Panc1 (cell line): ENCODE measurements around the gene MCF2L. TPM values are rescaled to one million over a fixed set of nuclear protein-coding genes. Genes with fewer than 3 reads are reported as not detected.

Source experiments
- ATAC-seq: fragments of 200-7000 bp; cut with Tn5 transposase; 2 replicates; pipeline ENCODE4 v1.9.1; 2020; ENCODE audit warnings: mild to moderate bottlenecking, moderate library complexity
- BruUV-seq: library from RNA; stranded (reverse); fragments of 400-500 nt; replicated peaks from 2 replicates; lab custom pipeline; 2021; lab: Mats Ljungman, UMichigan
- CTCF ChIA-PET: fragments of 300-600 bp; sonication (Branson Sonifier 250); formaldehyde crosslinking; loops from one replicate; lab custom pipeline; 2022; ENCODE audit warnings: antibody characterized with exemption; lab: Charles Lee
- POLR2A ChIA-PET: fragments of 300-600 bp; sonication (Branson Sonifier 250); formaldehyde crosslinking; loops from one replicate; lab custom pipeline; 2022; ENCODE audit warnings: antibody characterized with exemption; lab: Charles Lee
- DNase-seq: peaks from one replicate; pipeline ENCODE4 v3.0.0-alpha.2; 2010; ENCODE audit warnings: low read depth, low spot score
- H3K27ac ChIP-seq: 2 replicates; pipeline ENCODE4 v1.5.1; 2011; ENCODE audit warnings: mild to moderate bottlenecking, low read length, inconsistent platforms
- H3K27me3 ChIP-seq: fragments of 200-500 bp; sonication (Bioruptor generic); 2 replicates; pipeline ENCODE4 v1.6.0; 2014; ENCODE audit warnings: low read length, inconsistent platforms; ENCODE audit not compliant: control insufficient read depth, insufficient read depth
- H3K36me3 ChIP-seq: fragments of 200-500 bp; sonication (Bioruptor generic); 2 replicates; pipeline ENCODE4 v1.5.1; 2014; ENCODE audit warnings: inconsistent platforms, mild to moderate bottlenecking, low read length, moderate library complexity; ENCODE audit not compliant: control insufficient read depth, insufficient read depth
- H3K4me1 ChIP-seq: 2 replicates; pipeline ENCODE4 v1.5.1; 2011; ENCODE audit warnings: inconsistent platforms, mild to moderate bottlenecking, low read length, moderate library complexity; ENCODE audit not compliant: control insufficient read depth, insufficient read depth
- H3K4me3 ChIP-seq, 2 experiments: 2 replicates each; pipeline ENCODE4 v1.5.1; 2011 to 2012; ENCODE audit warnings: low read depth in 2 of 2, low read length in 2 of 2, mild to moderate bottlenecking in 2 of 2, inconsistent platforms in 1 of 2, moderate library complexity in 1 of 2
- H3K9me3 ChIP-seq: fragments of 200-500 bp; sonication (Bioruptor generic); 2 replicates; pipeline ENCODE4 v1.5.1; 2014; ENCODE audit warnings: low read depth, mild to moderate bottlenecking, inconsistent platforms, low read length, moderate library complexity; ENCODE audit not compliant: control insufficient read depth, insufficient read depth
- POLR2AphosphoS5 ChIP-seq: IDR thresholded peaks from 2 replicates; pipeline ENCODE4 v1.6.1; 2012; ENCODE audit warnings: mild to moderate bottlenecking, low read depth, low read length, moderate library complexity
- SIN3A ChIP-seq: IDR thresholded peaks from 2 replicates; pipeline ENCODE4 v1.6.1; 2012; ENCODE audit warnings: low read depth, mild to moderate bottlenecking, low read length, moderate library complexity, borderline replicate concordance; ENCODE audit not compliant: insufficient read depth
- TCF7L2 ChIP-seq: IDR thresholded peaks from 2 replicates; pipeline ENCODE4 v1.6.1; 2011; ENCODE audit warnings: mild to moderate bottlenecking, low read depth, low read length, inconsistent platforms
- in situ Hi-C: cut with HindIII; loops from 2 replicates; pipeline ENCODE4 v1.10.0; 2016; ENCODE audit warnings: low sequenced_read_pairs, low pct_unique_long_range_greater_than_20kb
- intact Hi-C: fragments of 100-400 bp; cut with micrococcal nuclease; formaldehyde crosslinking; loops from one replicate; pipeline ENCODE4 v1.10.0; 2022; ENCODE audit not compliant: unreplicated experiment
- total RNA-seq: library from RNA; stranded (reverse); gene quantifications from one replicate; pipeline ENCODE4 v1.2.1, GENCODE V29; 2021; ENCODE audit not compliant: unreplicated experiment
- TF ChIP-seq, protein P1 (sequence below), 2 experiments: IDR thresholded peaks; 2 replicates each; pipeline ENCODE4 v1.6.1; 2011 to 2012; ENCODE audit warnings: low read depth in 2 of 2, control low read depth in 1 of 2, low read length in 1 of 2, mild to moderate bottlenecking in 1 of 2, moderate library complexity in 1 of 2; ENCODE audit not compliant: insufficient read depth in 1 of 2
- TF ChIP-seq, protein P2 (sequence below): fragments of 450-650 bp; IDR thresholded peaks from 2 replicates; pipeline ENCODE4 v1.5.1; 2017; ENCODE audit warnings: mild to moderate bottlenecking

MCF2L gene
- total RNA-seq, 1 experiment from 2014 or later, result 0.57 TPM

DNA sequence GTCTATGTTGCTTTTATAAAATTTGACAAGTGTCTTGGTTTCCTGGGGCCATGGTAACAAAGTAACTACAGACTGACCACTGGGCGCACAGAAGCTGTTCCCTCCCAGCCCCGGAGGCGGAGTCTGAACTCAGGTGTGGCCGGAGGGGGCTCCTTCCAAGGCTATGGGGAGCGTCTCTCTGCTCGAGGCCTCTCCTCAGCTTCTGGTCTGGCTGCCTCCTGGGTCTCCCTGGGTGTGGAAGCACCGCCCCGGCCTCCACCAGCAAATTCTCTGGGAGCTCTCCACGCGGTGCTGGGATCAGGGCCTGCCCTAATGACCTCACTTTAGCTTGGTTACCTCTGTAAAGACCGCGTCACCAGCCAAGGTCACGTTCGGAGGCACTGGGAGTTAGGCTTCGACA is 90.9 kb downstream of the MCF2L start:
- H3K27ac ChIP-seq, result no peak overlapping the region
- ATAC-seq (no peak), DNase-seq (no peak)
- no peaks in the 10 kb centered on the region for H3K4me1 ChIP-seq
- H3K27me3 ChIP-seq, result no peaks in the 10 kb centered on the region
- TF ChIP-seq, protein P1, sequence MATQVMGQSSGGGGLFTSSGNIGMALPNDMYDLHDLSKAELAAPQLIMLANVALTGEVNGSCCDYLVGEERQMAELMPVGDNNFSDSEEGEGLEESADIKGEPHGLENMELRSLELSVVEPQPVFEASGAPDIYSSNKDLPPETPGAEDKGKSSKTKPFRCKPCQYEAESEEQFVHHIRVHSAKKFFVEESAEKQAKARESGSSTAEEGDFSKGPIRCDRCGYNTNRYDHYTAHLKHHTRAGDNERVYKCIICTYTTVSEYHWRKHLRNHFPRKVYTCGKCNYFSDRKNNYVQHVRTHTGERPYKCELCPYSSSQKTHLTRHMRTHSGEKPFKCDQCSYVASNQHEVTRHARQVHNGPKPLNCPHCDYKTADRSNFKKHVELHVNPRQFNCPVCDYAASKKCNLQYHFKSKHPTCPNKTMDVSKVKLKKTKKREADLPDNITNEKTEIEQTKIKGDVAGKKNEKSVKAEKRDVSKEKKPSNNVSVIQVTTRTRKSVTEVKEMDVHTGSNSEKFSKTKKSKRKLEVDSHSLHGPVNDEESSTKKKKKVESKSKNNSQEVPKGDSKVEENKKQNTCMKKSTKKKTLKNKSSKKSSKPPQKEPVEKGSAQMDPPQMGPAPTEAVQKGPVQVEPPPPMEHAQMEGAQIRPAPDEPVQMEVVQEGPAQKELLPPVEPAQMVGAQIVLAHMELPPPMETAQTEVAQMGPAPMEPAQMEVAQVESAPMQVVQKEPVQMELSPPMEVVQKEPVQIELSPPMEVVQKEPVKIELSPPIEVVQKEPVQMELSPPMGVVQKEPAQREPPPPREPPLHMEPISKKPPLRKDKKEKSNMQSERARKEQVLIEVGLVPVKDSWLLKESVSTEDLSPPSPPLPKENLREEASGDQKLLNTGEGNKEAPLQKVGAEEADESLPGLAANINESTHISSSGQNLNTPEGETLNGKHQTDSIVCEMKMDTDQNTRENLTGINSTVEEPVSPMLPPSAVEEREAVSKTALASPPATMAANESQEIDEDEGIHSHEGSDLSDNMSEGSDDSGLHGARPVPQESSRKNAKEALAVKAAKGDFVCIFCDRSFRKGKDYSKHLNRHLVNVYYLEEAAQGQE (IDR thresholded peaks at IDR 0.05; ENCODE audit: insufficient read depth in 1 of 2, low read depth in 2 of 2, low read length in 1 of 2), result no peak
- TF ChIP-seq POLR2AphosphoS5 (no peak), TCF7L2 (no peak), SIN3A (no peak)
- TF ChIP-seq, protein P2, sequence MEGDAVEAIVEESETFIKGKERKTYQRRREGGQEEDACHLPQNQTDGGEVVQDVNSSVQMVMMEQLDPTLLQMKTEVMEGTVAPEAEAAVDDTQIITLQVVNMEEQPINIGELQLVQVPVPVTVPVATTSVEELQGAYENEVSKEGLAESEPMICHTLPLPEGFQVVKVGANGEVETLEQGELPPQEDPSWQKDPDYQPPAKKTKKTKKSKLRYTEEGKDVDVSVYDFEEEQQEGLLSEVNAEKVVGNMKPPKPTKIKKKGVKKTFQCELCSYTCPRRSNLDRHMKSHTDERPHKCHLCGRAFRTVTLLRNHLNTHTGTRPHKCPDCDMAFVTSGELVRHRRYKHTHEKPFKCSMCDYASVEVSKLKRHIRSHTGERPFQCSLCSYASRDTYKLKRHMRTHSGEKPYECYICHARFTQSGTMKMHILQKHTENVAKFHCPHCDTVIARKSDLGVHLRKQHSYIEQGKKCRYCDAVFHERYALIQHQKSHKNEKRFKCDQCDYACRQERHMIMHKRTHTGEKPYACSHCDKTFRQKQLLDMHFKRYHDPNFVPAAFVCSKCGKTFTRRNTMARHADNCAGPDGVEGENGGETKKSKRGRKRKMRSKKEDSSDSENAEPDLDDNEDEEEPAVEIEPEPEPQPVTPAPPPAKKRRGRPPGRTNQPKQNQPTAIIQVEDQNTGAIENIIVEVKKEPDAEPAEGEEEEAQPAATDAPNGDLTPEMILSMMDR, result no peak
- no TSS peak for BruUV-seq
- H3K4me3 ChIP-seq, result no peak overlapping the region
- H3K36me3 ChIP-seq, result no peaks in the 10 kb centered on the region
- ChIA-PET CTCF (no interaction called here), POLR2A (no interaction called here)
- H3K9me3 ChIP-seq, result no peaks in the 10 kb centered on the region
- in situ Hi-C loops, result no loop called here
- intact Hi-C loops, result no loop called here

DNA sequence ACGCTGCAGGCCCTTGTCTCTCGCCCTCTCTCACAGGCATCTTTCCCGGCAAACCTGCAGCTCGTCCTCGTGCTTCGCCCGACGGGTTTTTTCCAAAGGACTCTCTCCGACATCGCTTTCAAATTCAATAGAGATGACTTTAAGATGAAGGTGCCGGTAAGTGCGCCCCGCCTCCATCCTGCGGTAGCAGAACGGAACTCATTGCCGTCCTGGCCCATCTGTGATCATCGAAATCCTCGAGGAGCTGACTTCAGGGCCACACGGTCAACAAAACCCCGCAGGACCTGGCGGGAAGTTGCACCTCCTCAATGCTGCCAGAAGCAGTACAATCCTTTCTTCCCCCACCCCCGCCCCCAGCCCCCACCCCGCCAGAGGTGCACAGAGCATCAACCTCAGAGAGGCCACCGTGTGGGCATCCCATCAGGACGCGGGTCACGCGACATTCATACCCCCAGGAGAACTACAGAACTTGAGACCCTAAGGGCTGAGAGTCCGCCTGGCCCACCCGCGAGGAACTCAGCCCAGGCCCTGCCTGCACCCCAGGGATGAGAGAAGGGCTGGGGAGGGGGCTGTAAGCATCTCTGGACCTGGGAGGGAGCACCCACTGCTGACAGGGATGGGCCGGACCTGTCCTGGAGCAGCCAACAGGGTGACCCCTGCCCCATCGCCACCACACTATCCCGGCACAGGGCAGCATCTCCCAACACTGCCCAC is 91.7 kb downstream of the MCF2L start:
- in situ Hi-C loops (no loop called here), intact Hi-C loops (no loop called here)
- H3K36me3 ChIP-seq, result no peaks in the 10 kb centered on the region
- H3K4me3 ChIP-seq, result no peak overlapping the region
- TF ChIP-seq, protein P1 (IDR thresholded peaks at IDR 0.05; ENCODE audit: insufficient read depth in 1 of 2, low read depth in 2 of 2, low read length in 1 of 2), result no peak
- no peak for TF ChIP-seq POLR2AphosphoS5
- no peak for TF ChIP-seq TCF7L2
- no peak for TF ChIP-seq SIN3A
- TF ChIP-seq, protein P2, result no peak
- no peak overlapping the region for H3K27ac ChIP-seq
- no peaks in the 10 kb centered on the region for H3K4me1 ChIP-seq
- POLR2A ChIA-PET, result no interaction called here
- ATAC-seq (no peak), DNase-seq (no peak)
- CTCF ChIA-PET, result no interaction called here
- no peaks in the 10 kb centered on the region for H3K9me3 ChIP-seq
- H3K27me3 ChIP-seq, result no peaks in the 10 kb centered on the region
- BruUV-seq, result no TSS peak
